Liver (tissue), 9 donors: ENCODE data around the gene PCBP4. TPM values are rescaled to one million over a fixed set of nuclear protein-coding genes. Genes with fewer than 3 reads are reported as not detected.

ENCODE experiments used
- DNase-seq: peaks from one replicate; pipeline ENCODE4 v3.0.0-alpha.2; 2017; ENCODE audit warnings: low spot score
- H3K27ac ChIP-seq, 2 donors: one replicate each; pipeline ENCODE4 v1.7.0; 2013; ENCODE audit warnings: inconsistent platforms in 2 of 2, low read length in 2 of 2, control low read depth in 1 of 2, low read depth in 1 of 2, mild to moderate bottlenecking in 1 of 2
- H3K27me3 ChIP-seq, 4 donors: one replicate each; pipeline versions ENCODE4 v1.6.1 to v1.7.0; 2013; ENCODE audit warnings: low read length in 3 of 4, inconsistent platforms in 1 of 4, mild to moderate bottlenecking in 1 of 4, moderate library complexity in 1 of 4; ENCODE audit not compliant: control insufficient read depth in 4 of 4, insufficient read depth in 4 of 4
- H3K36me3 ChIP-seq, 4 donors: one replicate each; pipeline versions ENCODE4 v1.6.1 to v1.7.0; 2013; ENCODE audit warnings: low read length in 3 of 4, mild to moderate bottlenecking in 3 of 4, low read depth in 1 of 4, moderate library complexity in 1 of 4; ENCODE audit not compliant: control insufficient read depth in 4 of 4, insufficient read depth in 3 of 4
- H3K4me1 ChIP-seq, 4 donors: one replicate each; pipeline versions ENCODE4 v1.6.1 to v1.7.0; 2013; ENCODE audit warnings: low read length in 3 of 4, mild to moderate bottlenecking in 3 of 4, moderate library complexity in 1 of 4; ENCODE audit not compliant: control insufficient read depth in 4 of 4, insufficient read depth in 4 of 4
- H3K4me3 ChIP-seq, 3 donors: one replicate each; pipeline versions ENCODE4 v1.6.1 to v1.7.0; 2013; ENCODE audit warnings: low read length in 3 of 3, control low read depth in 1 of 3, low read depth in 1 of 3, mild to moderate bottlenecking in 1 of 3
- H3K9ac ChIP-seq, 2 donors: one replicate each; pipeline ENCODE4 v1.7.0; 2013; ENCODE audit warnings: low read length in 2 of 2, mild to moderate bottlenecking in 2 of 2, moderate library complexity in 2 of 2, control low read depth in 1 of 2, low read depth in 1 of 2
- H3K9me3 ChIP-seq, 4 donors: one replicate each; pipeline versions ENCODE4 v1.6.1 to v1.7.0; 2013; ENCODE audit warnings: low read length in 3 of 4; ENCODE audit not compliant: control insufficient read depth in 4 of 4
- EGR1 ChIP-seq, 2 donors: IDR thresholded peaks; 2 replicates each; pipeline ENCODE4 v1.6.1; 2016 to 2018; ENCODE audit warnings: antibody characterized with exemption in 2 of 2, low read depth in 2 of 2
- FOXA1 ChIP-seq: IDR thresholded peaks from 2 replicates; pipeline ENCODE4 v1.6.1; 2016; ENCODE audit warnings: antibody characterized with exemption
- FOXA2 ChIP-seq: IDR thresholded peaks from 2 replicates; pipeline ENCODE4 v1.6.1; 2016; ENCODE audit warnings: antibody characterized with exemption
- GABPA ChIP-seq, 2 donors: IDR thresholded peaks in 1 of 2; conservative IDR thresholded peaks in 1 of 2; 2 replicates each; pipeline ENCODE4 v1.6.1; 2016; ENCODE audit warnings: antibody characterized with exemption in 2 of 2, mild to moderate bottlenecking in 1 of 2, moderate library complexity in 1 of 2
- HNF4A ChIP-seq, 2 donors: conservative IDR thresholded peaks; 2 replicates each; pipeline ENCODE4 v1.6.1; 2016; ENCODE audit warnings: antibody characterized with exemption in 2 of 2, mild to moderate bottlenecking in 2 of 2
- JUND ChIP-seq, 2 donors: IDR thresholded peaks; 2 replicates each; pipeline ENCODE4 v1.6.1; 2016; ENCODE audit warnings: antibody characterized with exemption in 2 of 2
- NR2F2 ChIP-seq: IDR thresholded peaks from 2 replicates; pipeline ENCODE4 v1.6.1; 2016; ENCODE audit warnings: antibody characterized with exemption
- RAD21 ChIP-seq, 2 donors: IDR thresholded peaks; 2 replicates each; pipeline ENCODE4 v1.6.1; 2016; ENCODE audit warnings: antibody characterized with exemption in 2 of 2, mild to moderate bottlenecking in 2 of 2
- RXRA ChIP-seq, 2 donors: IDR thresholded peaks; 2 replicates each; pipeline ENCODE4 v1.6.1; 2017 to 2018; ENCODE audit warnings: antibody characterized with exemption in 2 of 2, mild to moderate bottlenecking in 1 of 2
- TAF1 ChIP-seq: conservative IDR thresholded peaks from 2 replicates; pipeline ENCODE4 v1.6.1; 2016; ENCODE audit warnings: antibody characterized with exemption, mild to moderate bottlenecking
- YY1 ChIP-seq: IDR thresholded peaks from 2 replicates; pipeline ENCODE4 v1.6.1; 2016; ENCODE audit warnings: antibody characterized with exemption, mild to moderate bottlenecking
- WGBS: extraction: QIAGEN DNeasy Blood & Tissue Kit; methylation state at CpG from one replicate; pipeline ENCODE4 v1.1.7; 2013; 5-methylcytosine and 5-hydroxymethylcytosine counted together
- polyA plus RNA-seq, 2 donors: library from polyadenylated mRNA; stranded (reverse) in 1 of 2; unstranded in 1 of 2; fragments of 200-250 nt in 1 of 2; fragments of >200 nt in 1 of 2; fragmentation: Nextera tagmentation in 1 of 2; extraction: Ambion mirVana in 1 of 2; gene quantifications; one replicate each; pipeline versions ENCODE4 v1.2.1 to v1.2.3, GENCODE V29; 2013 to 2015
- total RNA-seq, 2 donors: library from RNA; depleted of rRNA; stranded (reverse); fragments of >200 nt; gene quantifications; one replicate each; pipeline ENCODE4 v1.2.3, GENCODE V29; 2014
- TF ChIP-seq, protein P1 (sequence below): fragments of 150-350 bp; IDR thresholded peaks from 2 replicates; pipeline ENCODE4 v1.5.1; 2017; ENCODE audit warnings: improper control_type of control experiment, low read depth, low read length; ENCODE audit not compliant: missing input control
- TF ChIP-seq, protein P2 (sequence below): IDR thresholded peaks from 2 replicates; pipeline ENCODE4 v1.6.1; 2016; ENCODE audit warnings: antibody characterized with exemption, mild to moderate bottlenecking
- TF ChIP-seq, protein P3 (sequence below): IDR thresholded peaks from 2 replicates; pipeline ENCODE4 v1.6.1; 2016; ENCODE audit warnings: antibody characterized with exemption
- TF ChIP-seq, protein P4 (sequence below): IDR thresholded peaks from 2 replicates; pipeline ENCODE4 v1.6.1; 2016; ENCODE audit warnings: antibody characterized with exemption
- TF ChIP-seq, protein P5 (sequence below): IDR thresholded peaks from 2 replicates; pipeline ENCODE4 v1.6.1; 2016; ENCODE audit warnings: antibody characterized with exemption
- donor health status: healthy.
- donor health status: healthy.
- donor health status: healthy.
- donor health status: healthy.
- donor health status: healthy.

The PCBP4 gene
- total and polyA plus RNA-seq, 4 donors: 2.7 to 7.9 (median 4.5) TPM

DNA sequence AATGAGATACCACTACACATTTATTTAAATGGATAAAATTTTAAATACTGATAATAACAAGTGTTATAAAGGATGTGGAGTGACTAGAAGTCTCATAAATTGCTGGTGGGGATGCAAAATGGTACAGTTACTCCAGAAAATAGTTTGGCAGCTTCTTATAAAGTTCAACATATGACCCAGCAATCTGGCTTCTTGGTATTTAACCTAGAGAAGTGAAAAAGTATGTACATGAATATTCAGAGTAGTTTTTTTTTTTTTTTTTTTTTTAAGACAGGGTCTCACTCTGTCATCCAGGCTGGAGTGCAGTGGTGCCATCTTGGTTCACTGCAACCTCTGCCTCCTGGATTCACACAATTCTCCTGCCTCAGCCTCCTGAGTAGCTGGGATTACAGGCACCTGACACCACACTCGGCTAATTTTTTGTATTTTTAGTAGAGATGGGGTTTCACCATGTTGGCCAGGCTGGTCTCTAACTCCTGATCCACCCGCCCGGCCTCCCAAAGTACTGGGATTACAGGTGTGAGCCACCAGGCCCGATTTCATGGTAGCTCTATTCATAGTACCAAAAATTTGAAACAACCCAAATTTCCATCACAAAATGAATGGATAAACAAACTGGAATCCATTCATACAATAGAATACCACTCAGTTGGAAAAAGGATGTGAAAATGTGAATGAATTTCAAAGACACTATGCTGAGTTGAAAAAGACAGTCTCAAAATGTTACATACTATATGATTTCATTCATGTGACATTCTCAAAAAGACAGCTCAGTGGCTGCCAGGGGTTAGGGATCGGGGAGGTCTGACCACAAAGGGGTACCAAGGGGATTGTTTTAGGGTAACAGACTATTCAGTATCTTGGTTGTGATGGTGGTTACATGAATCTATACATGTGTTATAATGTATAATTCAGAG lies 39.9 kb downstream of the PCBP4 start:
- H3K4me3 ChIP-seq: no peak overlapping the region
- no peak for DNase-seq
- TF ChIP-seq NR2F2 (no peak), RAD21 (IDR thresholded peaks at IDR 0.05) (no peak), JUND (IDR thresholded peaks at IDR 0.05) (no peak), FOXA1 (no peak), EGR1 (IDR thresholded peaks at IDR 0.05; ENCODE audit: low read depth in 2 of 2) (no peak), RXRA (IDR thresholded peaks at IDR 0.05) (no peak), FOXA2 (no peak), HNF4A (conservative IDR thresholded peaks at IDR 0.05) (no peak), GABPA (IDR thresholded peaks at IDR 0.05 in 1 of 2, conservative IDR thresholded peaks at IDR 0.05 in 1 of 2) (no peak), TAF1 (no peak), YY1 (no peak)
- TF ChIP-seq, protein P1, sequence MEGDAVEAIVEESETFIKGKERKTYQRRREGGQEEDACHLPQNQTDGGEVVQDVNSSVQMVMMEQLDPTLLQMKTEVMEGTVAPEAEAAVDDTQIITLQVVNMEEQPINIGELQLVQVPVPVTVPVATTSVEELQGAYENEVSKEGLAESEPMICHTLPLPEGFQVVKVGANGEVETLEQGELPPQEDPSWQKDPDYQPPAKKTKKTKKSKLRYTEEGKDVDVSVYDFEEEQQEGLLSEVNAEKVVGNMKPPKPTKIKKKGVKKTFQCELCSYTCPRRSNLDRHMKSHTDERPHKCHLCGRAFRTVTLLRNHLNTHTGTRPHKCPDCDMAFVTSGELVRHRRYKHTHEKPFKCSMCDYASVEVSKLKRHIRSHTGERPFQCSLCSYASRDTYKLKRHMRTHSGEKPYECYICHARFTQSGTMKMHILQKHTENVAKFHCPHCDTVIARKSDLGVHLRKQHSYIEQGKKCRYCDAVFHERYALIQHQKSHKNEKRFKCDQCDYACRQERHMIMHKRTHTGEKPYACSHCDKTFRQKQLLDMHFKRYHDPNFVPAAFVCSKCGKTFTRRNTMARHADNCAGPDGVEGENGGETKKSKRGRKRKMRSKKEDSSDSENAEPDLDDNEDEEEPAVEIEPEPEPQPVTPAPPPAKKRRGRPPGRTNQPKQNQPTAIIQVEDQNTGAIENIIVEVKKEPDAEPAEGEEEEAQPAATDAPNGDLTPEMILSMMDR: no peak
- TF ChIP-seq, protein P2, sequence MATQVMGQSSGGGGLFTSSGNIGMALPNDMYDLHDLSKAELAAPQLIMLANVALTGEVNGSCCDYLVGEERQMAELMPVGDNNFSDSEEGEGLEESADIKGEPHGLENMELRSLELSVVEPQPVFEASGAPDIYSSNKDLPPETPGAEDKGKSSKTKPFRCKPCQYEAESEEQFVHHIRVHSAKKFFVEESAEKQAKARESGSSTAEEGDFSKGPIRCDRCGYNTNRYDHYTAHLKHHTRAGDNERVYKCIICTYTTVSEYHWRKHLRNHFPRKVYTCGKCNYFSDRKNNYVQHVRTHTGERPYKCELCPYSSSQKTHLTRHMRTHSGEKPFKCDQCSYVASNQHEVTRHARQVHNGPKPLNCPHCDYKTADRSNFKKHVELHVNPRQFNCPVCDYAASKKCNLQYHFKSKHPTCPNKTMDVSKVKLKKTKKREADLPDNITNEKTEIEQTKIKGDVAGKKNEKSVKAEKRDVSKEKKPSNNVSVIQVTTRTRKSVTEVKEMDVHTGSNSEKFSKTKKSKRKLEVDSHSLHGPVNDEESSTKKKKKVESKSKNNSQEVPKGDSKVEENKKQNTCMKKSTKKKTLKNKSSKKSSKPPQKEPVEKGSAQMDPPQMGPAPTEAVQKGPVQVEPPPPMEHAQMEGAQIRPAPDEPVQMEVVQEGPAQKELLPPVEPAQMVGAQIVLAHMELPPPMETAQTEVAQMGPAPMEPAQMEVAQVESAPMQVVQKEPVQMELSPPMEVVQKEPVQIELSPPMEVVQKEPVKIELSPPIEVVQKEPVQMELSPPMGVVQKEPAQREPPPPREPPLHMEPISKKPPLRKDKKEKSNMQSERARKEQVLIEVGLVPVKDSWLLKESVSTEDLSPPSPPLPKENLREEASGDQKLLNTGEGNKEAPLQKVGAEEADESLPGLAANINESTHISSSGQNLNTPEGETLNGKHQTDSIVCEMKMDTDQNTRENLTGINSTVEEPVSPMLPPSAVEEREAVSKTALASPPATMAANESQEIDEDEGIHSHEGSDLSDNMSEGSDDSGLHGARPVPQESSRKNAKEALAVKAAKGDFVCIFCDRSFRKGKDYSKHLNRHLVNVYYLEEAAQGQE: no peak
- TF ChIP-seq, protein P3, sequence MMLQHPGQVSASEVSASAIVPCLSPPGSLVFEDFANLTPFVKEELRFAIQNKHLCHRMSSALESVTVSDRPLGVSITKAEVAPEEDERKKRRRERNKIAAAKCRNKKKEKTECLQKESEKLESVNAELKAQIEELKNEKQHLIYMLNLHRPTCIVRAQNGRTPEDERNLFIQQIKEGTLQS: no peak
- TF ChIP-seq, protein P4, sequence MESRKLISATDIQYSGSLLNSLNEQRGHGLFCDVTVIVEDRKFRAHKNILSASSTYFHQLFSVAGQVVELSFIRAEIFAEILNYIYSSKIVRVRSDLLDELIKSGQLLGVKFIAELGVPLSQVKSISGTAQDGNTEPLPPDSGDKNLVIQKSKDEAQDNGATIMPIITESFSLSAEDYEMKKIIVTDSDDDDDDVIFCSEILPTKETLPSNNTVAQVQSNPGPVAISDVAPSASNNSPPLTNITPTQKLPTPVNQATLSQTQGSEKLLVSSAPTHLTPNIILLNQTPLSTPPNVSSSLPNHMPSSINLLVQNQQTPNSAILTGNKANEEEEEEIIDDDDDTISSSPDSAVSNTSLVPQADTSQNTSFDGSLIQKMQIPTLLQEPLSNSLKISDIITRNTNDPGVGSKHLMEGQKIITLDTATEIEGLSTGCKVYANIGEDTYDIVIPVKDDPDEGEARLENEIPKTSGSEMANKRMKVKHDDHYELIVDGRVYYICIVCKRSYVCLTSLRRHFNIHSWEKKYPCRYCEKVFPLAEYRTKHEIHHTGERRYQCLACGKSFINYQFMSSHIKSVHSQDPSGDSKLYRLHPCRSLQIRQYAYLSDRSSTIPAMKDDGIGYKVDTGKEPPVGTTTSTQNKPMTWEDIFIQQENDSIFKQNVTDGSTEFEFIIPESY: no peak
- TF ChIP-seq, protein P5, sequence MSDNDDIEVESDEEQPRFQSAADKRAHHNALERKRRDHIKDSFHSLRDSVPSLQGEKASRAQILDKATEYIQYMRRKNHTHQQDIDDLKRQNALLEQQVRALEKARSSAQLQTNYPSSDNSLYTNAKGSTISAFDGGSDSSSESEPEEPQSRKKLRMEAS: no peak
- no peaks in the 10 kb centered on the region for H3K36me3 ChIP-seq
- H3K27me3 ChIP-seq: no peaks in the 10 kb centered on the region
- H3K27ac ChIP-seq: no peak overlapping the region
- no peaks in the 10 kb centered on the region for H3K9me3 ChIP-seq
- no peaks in the 10 kb centered on the region for H3K4me1 ChIP-seq
- 90% methylated on average over 5 of the region's 5 CpGs for WGBS
- H3K9ac ChIP-seq: no peak overlapping the region
